Measurements from ENCODE around the gene PCDH7.

DNA sequence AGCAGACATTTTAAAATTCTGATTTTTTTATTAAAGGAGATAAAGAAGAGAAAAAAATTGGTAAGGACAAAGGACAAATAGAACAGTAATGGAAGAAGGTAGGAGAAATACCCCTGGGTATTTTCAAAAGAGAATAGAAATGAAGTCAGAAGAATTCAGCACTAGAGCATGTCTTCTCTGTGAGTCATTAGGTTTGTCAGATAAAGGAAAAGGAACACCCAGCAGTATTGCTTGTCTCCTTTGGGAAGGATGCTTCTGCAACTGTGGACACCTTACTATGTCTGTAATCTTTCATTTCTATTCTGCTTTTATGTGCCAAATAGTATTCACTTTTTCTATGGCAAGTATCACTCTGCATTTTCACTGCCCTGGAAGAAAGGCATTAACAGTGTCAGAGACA, 24.0 kb upstream of the PCDH7 start:
- TF ChIP-seq CTCF (IDR thresholded peaks at IDR 0.05) (no peak), EP300 (IDR thresholded peaks at IDR 0.05) (no peak), POLR2AphosphoS5 (IDR thresholded peaks at IDR 0.05) (no peak), POLR2A (IDR thresholded peaks at IDR 0.05) (no peak)

All from gastroesophageal sphincter (tissue), 3 donors.